HG03108 (cell line): ENCODE results near the gene HINT3.
"Not testable (repeated sequence)": the region's sequence is repeated elsewhere in the genome, so short reads cannot be mapped to it uniquely, and the experiment has no call there.

Experiments
- ATAC-seq: cut with Tn5 transposase; IDR thresholded peaks from one replicate; pipeline ENCODE4 v1.9.1; 2021; ENCODE audit warnings: moderate library complexity; ENCODE audit not compliant: unreplicated experiment

Gene HINT3

GRCh38 chr6:125956506-125957390 lies at the start of gene HINT3:
Gene HINT3 (plus strand): TSS chr6:125956770. CDS start chr6:125956978, 208 bp downstream.
- ATAC-seq = peak; percentile 93

- peak; percentile 95 for ATAC-seq
These were observed 46.0 kb upstream of the HINT3 start for GRCh38 chr6:125910527-125910926.

DNA sequence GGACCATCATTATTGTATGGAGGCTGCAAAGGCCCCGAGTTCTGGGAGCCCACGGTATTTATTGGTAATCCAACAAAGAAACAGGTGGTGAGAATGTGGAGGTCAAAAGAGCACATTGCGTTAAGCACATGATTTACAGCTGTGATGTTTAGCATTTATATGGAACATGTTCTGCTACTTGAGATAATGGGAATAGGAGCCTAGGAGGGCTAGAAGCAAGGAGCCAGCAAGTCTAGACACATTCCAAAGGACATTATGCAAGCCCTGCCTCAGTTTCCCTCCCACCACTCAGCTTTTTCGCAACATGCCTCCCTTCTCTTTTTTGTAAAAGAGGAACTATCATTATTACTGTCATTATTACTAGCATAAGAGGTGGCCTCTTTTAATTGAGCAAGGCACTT lies 45.5 kb upstream of the HINT3 start:
- ATAC-seq = not testable (repeated sequence)

GRCh38 chr6:125912430-125912829 lies 44.1 kb upstream of the HINT3 start:
- not testable (repeated sequence) for ATAC-seq

DNA sequence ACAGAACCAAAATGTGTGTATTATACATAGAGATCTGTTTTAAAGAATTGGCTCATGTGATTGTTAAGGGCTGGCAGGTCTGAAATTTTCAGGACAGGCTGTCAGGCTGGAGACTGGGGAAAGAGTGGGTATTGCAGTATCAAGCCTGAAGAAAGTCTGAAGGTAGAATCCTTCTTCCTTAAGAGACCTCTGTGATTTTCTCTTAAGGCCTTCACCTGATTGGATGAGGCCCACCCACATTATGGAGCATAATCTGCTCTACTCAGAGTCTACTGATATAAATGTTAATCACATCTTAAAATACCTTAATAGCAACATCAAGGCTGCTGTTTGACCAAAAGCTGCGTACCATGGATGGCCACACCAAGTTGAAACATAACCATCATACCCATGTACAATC lies 43.4 kb upstream of the HINT3 start:
- ATAC-seq = no peak

DNA sequence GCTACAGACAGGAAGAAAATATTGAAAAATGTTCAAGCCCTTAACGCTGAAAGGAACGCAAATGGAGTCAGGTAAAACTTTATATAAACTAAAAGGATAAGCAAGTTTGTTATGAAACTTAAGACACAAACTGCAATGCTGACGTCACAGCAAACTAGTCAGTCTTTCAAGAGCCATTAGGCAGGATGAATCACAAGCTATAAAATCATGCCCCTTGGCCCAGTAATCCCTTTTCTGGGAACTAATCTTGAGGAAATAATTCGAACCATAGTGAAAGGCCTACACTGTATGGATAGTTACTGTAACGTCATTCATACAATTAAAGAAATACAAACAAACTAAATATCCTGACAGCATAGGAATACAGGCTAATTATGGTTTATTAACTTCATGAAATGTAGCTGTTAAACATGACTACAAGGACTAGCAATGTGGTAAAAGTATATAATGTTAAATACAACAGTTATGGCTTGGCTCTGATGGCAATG lies 42.7 kb upstream of the HINT3 start:
- no peak for ATAC-seq

DNA sequence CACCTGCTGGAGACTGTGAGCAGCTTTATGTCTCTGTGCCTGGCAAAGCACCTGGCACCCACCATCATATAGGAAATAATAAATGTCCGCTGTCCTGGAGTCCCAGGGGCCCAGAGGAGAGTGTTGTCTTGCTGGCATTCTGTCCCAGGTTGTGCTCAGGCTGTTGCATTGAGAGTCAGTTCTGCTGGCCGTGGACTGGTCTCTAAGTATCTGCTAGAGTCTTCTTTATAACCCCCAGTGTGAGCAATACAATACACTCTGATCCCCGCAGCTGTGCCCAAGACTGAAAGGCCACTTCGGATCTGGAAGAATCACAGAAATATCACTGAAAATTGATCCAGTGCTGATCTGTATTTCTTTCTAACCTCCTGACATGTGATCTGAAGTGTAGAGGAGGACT lies 38.3 kb upstream of the HINT3 start:
- ATAC-seq = no peak

GRCh38 chr6:125918681-125919566 lies 37.6 kb upstream of the HINT3 start:
- peak; percentile 96 for ATAC-seq

DNA sequence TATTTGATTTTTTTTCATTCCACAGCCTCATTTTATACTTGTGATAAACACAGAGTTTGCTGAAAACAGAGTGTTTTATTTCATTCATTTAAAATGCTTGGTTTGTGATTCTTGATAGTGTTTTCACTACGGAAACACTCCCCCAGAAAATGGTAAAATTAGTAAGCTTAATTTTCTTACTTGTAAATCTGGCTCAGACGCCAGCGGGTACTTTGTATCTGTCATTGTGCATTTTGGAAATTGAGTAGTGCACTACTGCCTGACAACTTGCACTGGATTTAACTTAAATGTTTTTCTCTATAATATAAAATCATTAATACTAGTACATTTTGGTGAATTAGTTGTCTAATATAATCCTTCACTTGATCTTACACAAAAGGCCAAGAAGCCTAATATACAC lies 37.0 kb upstream of the HINT3 start:
- ATAC-seq = no peak

DNA sequence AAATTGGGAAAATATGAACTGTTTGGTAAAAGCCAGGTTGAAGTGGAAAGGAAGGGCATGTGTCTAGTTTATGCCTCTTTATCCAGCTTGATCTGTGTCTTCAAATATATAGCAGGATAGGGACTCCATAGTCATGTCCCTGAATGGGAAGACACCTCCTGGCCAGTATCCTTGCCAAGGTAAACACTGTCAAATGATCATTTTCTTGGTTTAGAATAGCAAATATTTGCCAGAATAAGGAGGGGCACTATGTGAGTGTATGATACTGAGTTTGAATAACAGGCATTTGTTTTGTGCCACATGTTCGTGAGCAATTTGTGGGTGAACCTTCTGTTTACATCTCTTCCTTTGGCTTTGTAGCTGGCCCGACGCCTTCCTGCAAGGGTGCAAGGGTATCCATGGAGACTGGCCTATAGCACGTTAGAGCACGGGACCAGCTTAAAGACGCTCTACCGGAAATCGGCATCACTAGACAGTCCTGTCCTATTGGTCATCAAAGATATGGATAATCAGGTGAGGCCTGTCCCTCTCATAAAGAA lies 34.2 kb upstream of the HINT3 start:
- no peak for ATAC-seq

- no peak for ATAC-seq
These were observed 33.1 kb upstream of the HINT3 start for GRCh38 chr6:125923366-125923877.

GRCh38 chr6:125924169-125924568 lies 32.4 kb upstream of the HINT3 start:
- ATAC-seq = no peak

DNA sequence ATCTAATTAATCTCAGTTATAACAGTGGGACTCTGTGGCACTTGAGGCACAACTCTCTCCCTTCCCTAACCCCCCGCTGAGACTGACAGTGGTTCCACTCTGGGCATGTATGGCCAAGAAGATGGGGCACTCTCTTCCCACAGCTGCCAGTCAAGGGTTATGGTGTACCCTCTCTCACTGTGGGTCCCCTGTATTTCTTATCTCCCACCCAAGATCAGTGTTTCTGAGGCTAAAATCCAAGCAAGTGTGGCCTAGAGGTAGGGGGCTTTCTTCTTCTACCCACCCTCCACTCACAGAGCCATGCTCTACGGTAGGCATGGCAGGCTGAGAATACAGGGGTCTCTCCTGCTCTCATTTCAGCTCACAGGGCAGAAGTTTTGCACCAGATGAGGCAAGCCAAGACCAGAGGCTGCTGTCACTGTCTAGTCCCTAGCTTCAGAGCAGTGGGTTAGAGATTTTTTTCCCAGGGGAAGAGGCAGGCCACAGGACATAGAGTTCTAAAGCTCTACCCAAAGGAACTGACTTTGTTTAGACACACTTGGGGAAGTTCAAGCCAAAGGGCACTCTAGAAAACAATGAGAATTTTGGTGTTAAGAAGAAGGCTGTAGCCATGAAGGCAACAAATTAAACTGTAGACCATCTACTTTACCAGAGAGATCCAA lies 31.7 kb upstream of the HINT3 start:
- ATAC-seq = no peak

- ATAC-seq = no peak
These were observed 29.9 kb upstream of the HINT3 start for GRCh38 chr6:125926711-125927110.

DNA sequence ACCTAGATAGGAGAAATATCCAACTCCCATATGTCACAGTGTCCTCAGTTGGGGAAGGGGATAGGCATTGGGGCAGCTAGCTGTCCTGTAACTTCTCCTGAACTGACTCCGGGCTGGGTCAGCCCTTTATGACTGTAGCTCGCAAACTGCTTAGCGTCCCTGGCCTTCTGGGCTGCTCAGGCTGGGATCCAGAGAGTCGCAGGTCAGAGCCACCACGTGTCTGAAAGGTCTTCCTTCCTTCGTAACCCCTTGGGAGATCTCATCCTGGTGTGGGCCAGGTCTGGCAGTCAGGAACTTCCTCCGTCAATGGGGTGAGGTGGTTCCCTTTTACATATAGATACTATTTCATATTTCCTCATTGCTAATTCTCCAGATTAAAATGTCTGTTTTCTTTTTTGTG lies 28.8 kb upstream of the HINT3 start:
- no peak for ATAC-seq

- ATAC-seq = no peak
These were observed 25.7 kb upstream of the HINT3 start for GRCh38 chr6:125930765-125931418.

DNA sequence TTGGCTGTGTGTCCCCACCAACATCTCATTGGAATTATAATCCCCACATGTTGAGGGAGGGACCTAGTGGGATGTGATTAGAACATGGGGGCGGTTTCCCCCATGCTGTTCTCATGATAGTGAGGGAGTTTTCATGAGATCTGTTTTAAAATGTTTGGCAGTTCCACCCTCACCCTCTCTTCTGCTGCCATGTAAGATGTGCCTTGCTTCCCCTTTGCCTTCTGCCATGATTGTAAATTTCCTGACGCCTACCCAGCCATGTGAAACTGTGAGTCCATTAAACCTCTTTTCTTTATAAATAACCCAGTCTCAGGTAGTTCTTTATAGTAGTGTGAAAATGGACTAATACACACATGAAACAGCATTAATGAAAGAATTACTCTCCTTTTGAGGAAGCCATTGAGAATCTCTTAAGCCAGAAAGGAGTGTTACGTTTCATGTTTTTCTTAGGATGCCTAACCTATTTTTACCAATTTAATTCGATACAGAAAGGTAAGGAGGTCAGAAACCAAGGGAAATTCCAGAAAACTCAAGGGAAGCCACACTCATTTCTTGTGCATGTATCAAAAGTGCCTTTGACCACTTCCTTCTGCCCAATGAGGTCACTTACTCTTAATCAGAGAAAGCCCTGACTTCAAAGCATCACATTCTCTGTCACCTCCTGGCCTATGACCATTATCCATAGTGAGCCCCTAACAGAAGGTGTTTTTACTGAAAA lies 24.7 kb upstream of the HINT3 start:
- ATAC-seq = no peak

GRCh38 chr6:125932451-125932795 lies 24.1 kb upstream of the HINT3 start:
- no peak for ATAC-seq

GRCh38 chr6:125935520-125935919 lies 21.1 kb upstream of the HINT3 start:
- not testable (repeated sequence) for ATAC-seq

- ATAC-seq = no peak
These were observed 17.5 kb upstream of the HINT3 start for GRCh38 chr6:125939026-125939425.
